HG02623 (cell line): ENCODE data around the gene CPNE6.

Source experiments
- ATAC-seq: cut with Tn5 transposase; IDR thresholded peaks from one replicate; pipeline ENCODE4 v1.9.1; 2021; ENCODE audit warnings: moderate library complexity; ENCODE audit not compliant: unreplicated experiment

The CPNE6 gene

DNA sequence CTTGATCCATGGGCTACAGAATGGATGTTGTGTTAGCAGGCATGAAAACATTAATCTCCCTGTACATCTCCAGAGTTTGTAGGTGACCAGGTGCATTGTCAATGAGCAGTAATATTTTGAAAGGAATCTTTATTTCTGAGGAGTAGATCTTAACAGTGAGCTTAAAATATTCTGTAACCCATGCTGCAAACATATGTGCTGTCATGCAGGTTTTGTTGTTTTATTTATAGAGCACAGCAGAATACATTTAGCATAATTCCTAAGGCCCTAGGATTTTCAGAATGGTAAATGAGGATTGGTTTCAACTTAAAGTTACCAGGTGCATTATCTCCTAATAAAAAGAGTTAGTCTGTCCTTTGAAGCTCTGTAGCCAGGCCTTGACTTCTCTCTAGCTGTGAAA, 55.6 kb downstream of the CPNE6 start:
- ATAC-seq = no peak

DNA sequence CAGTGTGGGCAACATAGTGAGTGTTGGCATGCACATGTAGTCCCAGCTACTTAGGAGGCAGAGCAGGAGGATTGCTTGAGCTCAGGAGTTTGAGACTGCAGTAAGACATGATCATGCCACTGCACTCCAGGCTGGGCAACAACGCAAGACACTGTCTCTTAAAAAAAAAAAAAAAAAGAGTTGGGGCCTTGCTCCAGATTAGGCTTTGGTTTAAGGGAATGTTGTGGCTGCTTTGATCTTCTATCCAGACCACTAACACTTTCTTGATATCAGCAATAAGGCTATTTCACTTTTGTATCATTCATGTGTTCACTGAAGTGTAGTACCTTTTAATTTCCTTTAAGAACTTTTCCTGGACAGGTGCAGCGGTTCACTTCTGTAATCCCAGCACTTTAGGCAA, 56.3 kb downstream of the CPNE6 start:
- no peak for ATAC-seq
